Cerebellar nuclear complex (tissue), 1 donor: Measurements from ENCODE around the gene ZFAND3.

Source experiments
- DNase-seq, 2 experiments: peaks; one replicate each; lab custom pipeline; 2025; lab: John Stamatoyannopoulos, UW

ZFAND3 gene

DNA sequence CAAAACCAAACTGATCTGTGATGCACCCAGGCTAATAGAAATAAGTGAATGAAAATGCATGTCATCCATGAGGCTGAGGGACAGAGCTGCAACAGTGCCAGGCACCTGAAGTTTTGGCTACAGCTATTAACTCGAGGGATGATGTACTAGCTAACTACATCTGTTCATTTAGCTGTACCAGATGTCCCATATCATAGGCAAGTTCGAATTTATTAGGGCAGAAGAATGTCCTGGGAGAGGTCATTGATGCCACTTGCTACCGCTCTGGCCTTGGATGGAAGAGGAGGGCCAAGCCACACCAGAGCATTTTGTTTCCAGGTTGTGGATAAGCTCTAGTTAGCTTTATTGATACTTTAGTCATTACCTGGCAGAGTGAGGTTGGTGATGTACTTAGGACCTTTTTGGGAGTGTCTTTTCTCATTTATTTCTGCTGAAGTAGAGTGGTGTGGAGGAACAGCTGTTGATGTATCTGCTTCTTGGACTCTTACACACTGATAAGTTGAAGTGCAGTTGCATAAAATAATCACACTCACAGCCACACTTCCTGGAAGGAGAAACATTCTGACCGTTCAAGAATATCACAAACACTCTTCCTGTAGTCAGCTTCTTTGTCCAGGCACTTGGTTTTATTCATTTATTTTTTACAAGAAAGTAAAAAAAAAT lies 8.2 kb downstream of the ZFAND3 start:
- no peak for DNase-seq

GRCh38 chr6:37830225-37830624 lies 10.7 kb downstream of the ZFAND3 start:
- no peak for DNase-seq

DNA sequence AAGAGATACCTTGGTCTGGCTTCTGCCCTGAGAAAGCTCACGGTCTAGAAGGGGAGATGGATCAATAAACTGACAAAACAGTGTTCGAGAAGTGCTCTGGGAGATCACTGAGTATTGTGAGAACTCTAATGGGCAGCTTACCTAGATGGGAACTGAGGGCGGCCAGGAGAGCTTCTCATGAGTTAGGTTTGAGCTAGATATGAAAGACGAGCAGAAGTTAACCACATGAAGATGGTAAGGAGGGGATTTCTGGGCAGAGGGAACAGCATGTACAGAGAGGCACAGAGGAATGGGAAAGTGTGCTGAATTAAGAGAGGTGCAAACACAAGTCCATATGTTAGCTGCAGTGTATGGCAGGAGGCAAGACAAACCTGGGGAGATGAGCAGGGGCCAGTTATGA lies 11.9 kb downstream of the ZFAND3 start:
- no peak for DNase-seq

- no peak for DNase-seq
Observed at GRCh38 chr6:37835923-37836322, 16.4 kb downstream of the ZFAND3 start.

DNA sequence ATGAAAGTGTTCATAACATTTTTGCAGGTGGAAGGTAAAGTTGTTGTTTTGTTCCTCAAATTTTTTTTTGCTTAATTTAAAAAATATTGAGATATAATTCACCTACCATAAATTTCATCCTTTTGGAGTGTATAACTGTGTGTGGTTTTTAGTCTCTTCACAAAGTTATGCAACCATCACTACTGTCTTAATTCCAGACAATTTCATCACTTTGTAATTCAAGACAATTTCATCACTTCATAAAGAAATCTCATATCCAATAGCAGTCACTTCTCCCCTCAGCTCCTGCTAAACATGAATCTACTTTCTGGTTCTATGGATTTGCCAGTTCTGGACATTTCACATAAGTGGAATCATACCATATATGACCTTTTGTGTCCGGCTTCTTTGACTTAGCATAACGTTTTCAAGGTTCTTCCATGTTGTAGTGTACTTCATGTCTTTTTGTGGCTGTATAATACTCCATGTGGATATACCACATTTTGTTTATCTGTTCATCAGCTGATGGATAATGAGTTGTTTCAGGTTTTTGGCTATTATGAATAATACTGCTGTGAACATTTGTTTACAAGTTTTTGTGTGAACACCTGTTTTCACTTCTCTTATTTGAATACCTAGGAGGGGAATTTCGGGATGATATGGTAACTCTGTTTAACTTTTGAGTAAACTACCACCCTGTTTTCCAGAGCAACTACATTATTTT lies 18.8 kb downstream of the ZFAND3 start:
- DNase-seq: no peak

GRCh38 chr6:37840143-37840939 lies 20.8 kb downstream of the ZFAND3 start:
- DNase-seq: no peak

GRCh38 chr6:37840940-37841300 lies 21.4 kb downstream of the ZFAND3 start:
- DNase-seq: no peak

GRCh38 chr6:37845026-37845911 lies 25.7 kb downstream of the ZFAND3 start:
- no peak for DNase-seq

GRCh38 chr6:37845930-37846329 lies 26.4 kb downstream of the ZFAND3 start:
- no peak for DNase-seq

- no peak for DNase-seq
Observed at GRCh38 chr6:37847704-37848103, 28.2 kb downstream of the ZFAND3 start.

GRCh38 chr6:37848371-37848770 lies 28.8 kb downstream of the ZFAND3 start:
- DNase-seq: no peak

DNA sequence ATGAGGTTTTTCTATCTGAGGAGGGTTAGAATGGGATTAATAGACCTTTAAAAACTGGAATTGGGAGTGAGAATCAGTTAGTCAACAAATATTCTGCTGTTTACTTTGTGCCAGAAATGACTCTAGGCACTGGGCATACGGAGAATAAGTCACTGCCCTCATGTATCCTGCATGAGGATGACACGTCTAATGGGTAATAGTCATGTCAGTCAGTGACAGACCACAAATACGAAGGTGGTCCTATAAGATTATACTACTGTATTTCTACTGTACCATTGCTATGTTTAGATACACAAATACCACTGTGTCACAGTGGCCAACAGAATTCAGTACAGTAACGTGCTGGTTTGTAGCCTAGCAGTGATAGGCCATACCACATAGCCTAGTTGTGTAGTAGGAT lies 30.7 kb downstream of the ZFAND3 start:
- no peak for DNase-seq

DNA sequence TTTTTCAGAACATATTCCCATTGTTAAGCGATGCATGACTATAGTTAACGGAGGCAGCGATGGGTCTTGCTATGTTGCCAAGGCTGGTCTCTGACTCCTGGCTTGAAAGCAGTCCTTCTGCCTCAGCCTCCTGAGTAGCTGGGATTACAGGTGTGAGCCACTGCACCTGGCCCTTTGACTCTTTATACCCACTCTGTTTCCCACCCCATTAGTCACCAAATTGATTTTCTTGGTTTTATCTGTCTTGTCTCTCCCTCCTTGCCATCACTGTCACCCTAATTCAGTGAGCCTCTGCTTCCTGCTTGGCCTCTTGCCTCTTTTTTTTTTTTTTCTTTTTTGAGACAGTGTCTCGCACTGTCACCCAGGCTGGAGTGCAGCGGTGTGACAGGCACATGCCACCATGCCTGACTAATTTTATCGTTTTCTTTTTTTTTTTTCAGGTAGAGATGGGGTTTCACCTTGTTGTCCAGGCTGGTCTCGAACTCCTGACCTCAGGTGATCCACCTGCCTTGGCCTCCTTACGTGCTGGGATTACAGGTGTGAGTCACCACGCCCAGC lies 31.3 kb downstream of the ZFAND3 start:
- no peak for DNase-seq

DNA sequence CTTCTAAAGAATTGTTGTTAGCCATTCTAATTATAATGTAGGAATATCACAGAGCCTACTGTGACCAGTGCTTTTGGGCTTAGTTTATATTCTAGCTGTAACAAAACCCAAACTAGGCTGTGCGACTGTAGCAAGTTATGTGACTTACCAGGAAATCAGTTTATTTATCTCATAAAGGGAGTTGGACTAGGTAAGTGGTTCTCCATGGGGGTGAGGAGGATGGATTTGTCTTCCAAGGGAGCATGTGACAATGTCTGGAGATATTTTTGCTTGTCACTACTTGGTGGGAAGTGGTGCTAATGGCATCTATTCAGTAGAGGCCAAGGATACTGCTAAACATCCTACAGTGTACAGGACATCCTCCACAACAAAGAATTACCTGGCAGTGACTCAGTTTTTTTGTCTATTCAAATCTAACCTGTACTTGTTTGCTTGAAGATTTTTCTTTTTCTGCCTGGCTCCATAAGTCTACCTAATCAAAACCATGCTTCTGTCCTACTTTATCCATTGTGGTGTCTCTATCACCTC lies 32.5 kb downstream of the ZFAND3 start:
- no peak for DNase-seq

- no peak for DNase-seq
Observed at GRCh38 chr6:37856285-37856684, 36.8 kb downstream of the ZFAND3 start.

DNA sequence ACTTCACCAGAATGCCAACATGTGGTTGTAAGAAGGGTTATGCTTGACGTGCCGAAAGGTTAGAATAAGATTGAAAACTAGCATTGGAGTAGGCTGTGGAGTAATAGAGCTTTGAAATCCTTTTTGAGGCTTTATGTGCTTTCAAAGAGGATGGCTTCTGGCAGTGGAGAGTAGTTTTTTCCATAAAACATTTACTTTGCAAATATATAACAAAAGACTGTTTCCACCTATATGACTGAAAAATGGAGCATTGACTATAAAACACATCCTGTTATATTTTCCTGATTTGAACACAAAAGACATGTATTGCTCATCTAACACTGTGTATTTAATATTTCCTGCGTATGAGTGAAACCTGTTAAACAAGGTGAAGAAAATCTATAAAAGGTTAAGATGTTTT lies 38.8 kb downstream of the ZFAND3 start:
- no peak for DNase-seq

DNA sequence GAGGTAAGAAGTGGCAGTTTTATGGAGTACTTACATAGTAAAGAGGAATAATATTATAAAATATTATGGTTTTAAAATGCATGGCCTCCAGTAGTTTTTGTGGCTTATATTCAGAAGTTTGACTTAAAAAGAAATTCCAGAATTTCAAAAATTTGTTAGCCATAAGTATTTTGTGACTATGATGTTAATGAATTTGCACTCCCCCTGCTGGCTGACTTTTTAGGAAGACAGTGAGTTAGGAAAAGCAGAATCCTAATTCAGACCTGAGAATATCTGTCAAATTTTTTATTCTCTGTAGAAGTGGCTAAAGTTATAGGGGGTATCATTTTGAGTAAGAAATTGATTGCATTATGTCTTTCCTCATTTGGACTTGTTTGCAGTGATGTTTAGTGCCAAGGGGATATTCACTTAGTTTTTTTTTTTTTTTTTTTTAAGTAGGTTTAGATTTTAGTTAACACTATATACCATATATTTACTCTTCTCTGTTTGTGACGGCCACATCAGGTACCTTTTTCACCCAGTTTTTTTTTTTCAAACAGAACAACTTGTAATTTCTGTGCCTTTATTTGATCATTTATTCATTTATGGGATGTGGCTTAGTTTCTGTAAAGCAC lies 40.8 kb downstream of the ZFAND3 start:
- DNase-seq: no peak

- no peak for DNase-seq
Observed at GRCh38 chr6:37861452-37861851, 41.9 kb downstream of the ZFAND3 start.

- no peak for DNase-seq
Observed at GRCh38 chr6:37862430-37862829, 42.9 kb downstream of the ZFAND3 start.

- DNase-seq: no peak
Observed at GRCh38 chr6:37862992-37863391, 43.5 kb downstream of the ZFAND3 start.

GRCh38 chr6:37864250-37864649 lies 44.7 kb downstream of the ZFAND3 start:
- DNase-seq: no peak
